GM12878 (cell line): ENCODE data around the gene BEGAIN. TPM values are rescaled to one million over a fixed set of nuclear protein-coding genes. Genes with fewer than 3 reads are reported as not detected.

ENCODE experiments used
- ATAC-seq: fragments of 200-7000 bp; cut with Tn5 transposase; 3 replicates; pipeline ENCODE4 v1.9.1; 2020; ENCODE audit warnings: mild to moderate bottlenecking, moderate library complexity
- BruUV-seq: library from RNA; stranded (reverse); fragments of 400-500 nt; replicated peaks from 2 replicates; lab custom pipeline; 2021; lab: Mats Ljungman, UMichigan
- CTCF ChIA-PET: fragments of 300-600 bp; sonication (Branson Sonifier 250); formaldehyde crosslinking; extraction: SDS; loops from one replicate; lab custom pipeline; 2021; ENCODE audit warnings: inconsistent platforms; lab: Yijun Ruan, JAX
- POLR2A ChIA-PET: fragments of 350-600 bp; formaldehyde crosslinking; extraction: SDS; loops from one replicate; lab custom pipeline; 2021; ENCODE audit warnings: inconsistent platforms; lab: Charles Lee
- RAD21 ChIA-PET: fragments of 300-600 bp; sonication (Branson Sonifier 250); formaldehyde crosslinking; loops from one replicate; lab custom pipeline; 2023; ENCODE audit warnings: antibody characterized with exemption; ENCODE audit not compliant: unreplicated experiment; lab: Charles Lee
- SMC1A ChIA-PET: fragments of 300-600 bp; sonication (Branson Sonifier 250); formaldehyde crosslinking; loops from one replicate; lab custom pipeline; 2023; ENCODE audit not compliant: unreplicated experiment, uncharacterized antibody; lab: Charles Lee
- DNase-seq: peaks from one replicate; pipeline ENCODE4 v3.0.0-alpha.2; 2011; ENCODE audit warnings: low read depth, low spot score
- FAIRE-seq: peaks from 3 replicates; lab custom pipeline; 2011; peaks lifted over from hg19 to GRCh38; lab: Jason Lieb, UNC
- H2AFZ ChIP-seq: 2 replicates; pipeline ENCODE4 v1.6.0; 2011; ENCODE audit warnings: low read depth, low read length, control low read depth; ENCODE audit not compliant: control insufficient read depth
- H3K27ac ChIP-seq: 2 replicates; pipeline ENCODE4 v1.5.1; 2011; ENCODE audit warnings: control low read depth; ENCODE audit not compliant: control insufficient read depth, insufficient read depth
- H3K27me3 ChIP-seq, 2 experiments: replicated peaks in 1 of 2; 2 replicates each; pipeline versions ENCODE4 v1.6.0 to v1.6.1; 2011; ENCODE audit warnings: low read length in 1 of 2; ENCODE audit not compliant: control insufficient read depth in 2 of 2, insufficient read depth in 2 of 2
- H3K36me3 ChIP-seq, 2 experiments: 2 replicates each; pipeline ENCODE4 v1.5.1; 2011; ENCODE audit warnings: low read length in 1 of 2; ENCODE audit not compliant: control insufficient read depth in 2 of 2, insufficient read depth in 2 of 2
- H3K4me1 ChIP-seq: 2 replicates; pipeline ENCODE4 v1.6.1; 2011; ENCODE audit warnings: mild to moderate bottlenecking, low read length, moderate library complexity, mixed read lengths; ENCODE audit not compliant: control insufficient read depth, insufficient read depth
- H3K4me2 ChIP-seq: 2 replicates; pipeline ENCODE4 v1.6.0; 2011; ENCODE audit warnings: control low read depth; ENCODE audit not compliant: control insufficient read depth, insufficient read depth
- H3K4me3 ChIP-seq: fragments of 200-600 bp; sonication (generic); 2 replicates; pipeline ENCODE4 v1.5.1; 2016
- H3K79me2 ChIP-seq: 2 replicates; pipeline ENCODE4 v1.6.0; 2011; ENCODE audit warnings: low read length; ENCODE audit not compliant: control insufficient read depth, insufficient read depth
- H3K9ac ChIP-seq: 2 replicates; pipeline ENCODE4 v1.8.0; 2011; ENCODE audit warnings: low read length, control low read depth, mixed read lengths; ENCODE audit not compliant: control insufficient read depth, insufficient read depth
- H3K9me3 ChIP-seq: replicated peaks from 3 replicates; pipeline ENCODE4 v1.5.1; 2011; ENCODE audit warnings: mild to moderate bottlenecking, low read length; ENCODE audit not compliant: control insufficient read depth, insufficient read depth
- H4K20me1 ChIP-seq: 2 replicates; pipeline ENCODE4 v1.6.0; 2011; ENCODE audit not compliant: control insufficient read depth, insufficient read depth
- ASH2L ChIP-seq: fragments of 300-600, 200-600 bp; sonication (generic); IDR thresholded peaks from 2 replicates; pipeline ENCODE4 v1.6.1; 2017; ENCODE audit warnings: low read depth, mild to moderate bottlenecking, borderline replicate concordance
- BCL11A ChIP-seq: IDR thresholded peaks from 2 replicates; pipeline ENCODE4 v1.6.1; 2011; ENCODE audit warnings: low read depth, low read length
- CBX3 ChIP-seq: fragments of 200-600 bp; sonication (generic); IDR thresholded peaks from 2 replicates; pipeline ENCODE4 v1.6.1; 2016; ENCODE audit warnings: low read depth, borderline replicate concordance
- CREB1 ChIP-seq: IDR thresholded peaks from 2 replicates; pipeline ENCODE4 v1.6.1; 2012; ENCODE audit warnings: low read depth, mild to moderate bottlenecking, inconsistent platforms
- FOS ChIP-seq: IDR thresholded peaks from 3 replicates; pipeline ENCODE4 v1.6.1; 2011; ENCODE audit warnings: borderline replicate concordance; ENCODE audit not compliant: insufficient read length; ENCODE audit errors: extremely low read depth
- MEF2A ChIP-seq: IDR thresholded peaks from 2 replicates; pipeline ENCODE4 v1.6.1; 2011; ENCODE audit warnings: low read depth, mild to moderate bottlenecking, low read length, moderate library complexity; ENCODE audit not compliant: insufficient read depth
- NRF1 ChIP-seq: conservative IDR thresholded peaks from 2 replicates; pipeline ENCODE4 v1.6.1; 2011; ENCODE audit warnings: mild to moderate bottlenecking, low read depth, low read length, improper control_type of control experiment
- SIX5 ChIP-seq: IDR thresholded peaks from 2 replicates; pipeline ENCODE4 v1.6.1; 2011; ENCODE audit warnings: mild to moderate bottlenecking, low read depth, low read length, moderate library complexity; ENCODE audit not compliant: severe bottlenecking
- whole genome bisulfite sequencing: methylation state at CpG from one replicate; pipeline ENCODE4 v1.1.6; 2016; ENCODE audit warnings: low lambda C conversion rate; ENCODE audit not compliant: insufficient replicate concordance, insufficient coverage; ENCODE audit errors: missing lambda C conversion rate; 5-methylcytosine and 5-hydroxymethylcytosine counted together
- in situ Hi-C: fragments of 300-500 bp; cut with MboI; formaldehyde crosslinking; loops from 9 replicates; pipeline ENCODE4 v1.14.3; 2018; ENCODE audit warnings: mixed read lengths
- intact Hi-C: fragments of 100-400 bp; cut with micrococcal nuclease; formaldehyde crosslinking; loops from one replicate; pipeline ENCODE4 v1.14.2; 2022; ENCODE audit not compliant: unreplicated experiment
- polyA plus RNA-seq, 11 experiments: library from polyadenylated mRNA; depleted of rRNA in 4 of 11; unstranded in 6 of 11; stranded (reverse) in 5 of 11; fragments of >200 nt; fragmentation: Nextera tagmentation in 4 of 11; fragmentation: Illumina TruSeq in 1 of 11; extraction: Ambion mirVana in 4 of 11; extraction: Trizol in 1 of 11; gene quantifications; 1 replicate in 1 of 11; 2 replicates in 10 of 11; pipeline versions ENCODE4 v1.2.1 to v1.2.3, GENCODE V29; 2011 to 2016; ENCODE audit warnings: inconsistent platforms in 2 of 11, missing spikeins in 2 of 11, low read depth in 1 of 11
- total RNA-seq, 4 experiments: library from RNA; depleted of rRNA in 3 of 4; stranded (reverse); fragments of >200 nt in 3 of 4; fragmentation: Illumina TruSeq in 1 of 4; extraction: Trizol in 1 of 4; gene quantifications; 2 replicates each; pipeline versions ENCODE4 v1.2.1 to v1.2.3, GENCODE V29; 2013 to 2021
- TF ChIP-seq, protein P1 (sequence below): IDR thresholded peaks from 2 replicates; pipeline ENCODE4 v1.6.1; 2012; ENCODE audit warnings: mild to moderate bottlenecking, low read depth, low read length
- TF ChIP-seq, protein P2 (sequence below): fragments of 450-650 bp; IDR thresholded peaks from 2 replicates; pipeline ENCODE4 v1.6.1; 2016; ENCODE audit warnings: mild to moderate bottlenecking, moderate library complexity, borderline replicate concordance

BEGAIN gene
- total and polyA plus RNA-seq, 10 of the 15 experiments (the other 5 are each of a cell fraction or from before 2014, with no cell fraction given), result 0.01 to 0.31 (median 0.06) TPM; not detected in 5

DNA sequence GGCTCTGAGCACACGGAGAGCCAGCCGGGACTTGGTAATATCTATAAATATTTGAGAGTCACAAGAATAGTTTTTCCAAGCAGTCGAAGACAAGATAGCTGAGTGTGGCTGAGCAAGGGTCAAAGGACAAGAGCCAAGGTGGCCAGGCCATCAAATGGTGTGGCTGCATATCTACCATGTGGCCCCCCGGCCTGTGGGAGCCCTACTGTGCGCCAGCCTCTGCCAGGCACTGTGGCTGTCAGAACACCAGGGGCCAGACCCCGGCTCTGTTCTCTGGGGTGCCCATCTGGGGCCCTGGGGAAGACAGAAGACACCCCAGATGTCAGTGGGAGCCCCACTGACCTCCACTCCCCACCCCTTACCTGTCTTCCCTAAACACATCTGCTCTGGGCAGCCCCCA is 22.7 kb downstream of the BEGAIN start:
- Histone ChIP-seq H3K27me3 (peaks cover 4 to 6% of the 10 kb centered on the region in 2 experiments; a peak in 3 of 4 replicates), H4K20me1 (no peaks in the 10 kb centered on the region; the same call in 1 of the 2 replicates), H3K36me3 (no peaks in the 10 kb centered on the region), H3K27ac (no peak overlapping the region), H3K9me3 (no peaks in the 10 kb centered on the region), H2AFZ (no peak overlapping the region), H3K79me2 (no peaks in the 10 kb centered on the region), H3K4me3 (no peak overlapping the region), H3K4me1 (no peaks in the 10 kb centered on the region), H3K9ac (no peak overlapping the region), H3K4me2 (no peak overlapping the region)
- ChIA-PET RAD21 (no interaction called here), POLR2A (no interaction called here), SMC1A (interaction anchor here (0.6 kb wide), 1 partner anchor 719 kb away, joined by 3 read pairs; no protein-coding TSS in a partner anchor), CTCF (no interaction called here)
- in situ Hi-C loops (no loop called here), intact Hi-C loops (no loop called here)
- DNase-seq, result no peak
- BruUV-seq, result no TSS peak
- no peak for ATAC-seq
- no peak for FAIRE-seq
- TF ChIP-seq CBX3 (no peak), SIX5 (no peak), NRF1 (no peak), MEF2A (no peak), CREB1 (no peak)
- WGBS, result 1% methylated on average over 6 of the region's 6 CpGs

DNA sequence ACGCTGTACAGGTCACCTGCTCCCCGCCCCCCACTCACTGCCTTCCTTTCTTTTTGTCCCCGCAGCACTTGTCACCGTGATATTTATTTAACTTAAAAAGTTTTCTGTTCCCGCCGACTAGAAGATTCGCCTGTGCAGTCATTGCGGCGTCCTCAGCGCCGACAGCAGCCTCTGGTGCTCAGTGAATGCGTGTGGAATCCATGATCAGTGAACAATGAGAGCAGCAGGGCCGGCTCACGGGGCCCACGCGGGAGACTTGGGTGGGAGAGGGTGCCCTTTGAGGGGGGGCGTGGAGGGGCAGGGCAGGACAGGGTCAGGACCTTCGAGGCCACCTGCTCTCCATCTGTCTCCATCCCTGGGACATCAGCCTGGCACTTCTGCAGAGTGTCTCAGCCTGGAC is 24.5 kb downstream of the BEGAIN start:
- no peak for FAIRE-seq

More for the DNA sequence above, 24.5 kb downstream of the BEGAIN start:
- ChIA-PET SMC1A (no interaction called here), CTCF (no interaction called here), RAD21 (no interaction called here), POLR2A (no interaction called here)
- no peak for ATAC-seq
- no peak overlapping the region for H3K9ac ChIP-seq
- H3K9me3 ChIP-seq, result no peaks in the 10 kb centered on the region
- DNase-seq, result no peak
- no peaks in the 10 kb centered on the region for H3K4me1 ChIP-seq
- in situ Hi-C loops (no loop called here), intact Hi-C loops (no loop called here)
- no peak overlapping the region for H3K4me3 ChIP-seq
- no peaks in the 10 kb centered on the region for H3K36me3 ChIP-seq
- no peak overlapping the region for H3K4me2 ChIP-seq
- no peaks in the 10 kb centered on the region for H3K79me2 ChIP-seq
- BruUV-seq, result no TSS peak
- TF ChIP-seq ASH2L, result no peak
- TF ChIP-seq BCL11A, result no peak
- no peak for TF ChIP-seq CBX3
- TF ChIP-seq FOS, result no peak
- TF ChIP-seq, protein P1, sequence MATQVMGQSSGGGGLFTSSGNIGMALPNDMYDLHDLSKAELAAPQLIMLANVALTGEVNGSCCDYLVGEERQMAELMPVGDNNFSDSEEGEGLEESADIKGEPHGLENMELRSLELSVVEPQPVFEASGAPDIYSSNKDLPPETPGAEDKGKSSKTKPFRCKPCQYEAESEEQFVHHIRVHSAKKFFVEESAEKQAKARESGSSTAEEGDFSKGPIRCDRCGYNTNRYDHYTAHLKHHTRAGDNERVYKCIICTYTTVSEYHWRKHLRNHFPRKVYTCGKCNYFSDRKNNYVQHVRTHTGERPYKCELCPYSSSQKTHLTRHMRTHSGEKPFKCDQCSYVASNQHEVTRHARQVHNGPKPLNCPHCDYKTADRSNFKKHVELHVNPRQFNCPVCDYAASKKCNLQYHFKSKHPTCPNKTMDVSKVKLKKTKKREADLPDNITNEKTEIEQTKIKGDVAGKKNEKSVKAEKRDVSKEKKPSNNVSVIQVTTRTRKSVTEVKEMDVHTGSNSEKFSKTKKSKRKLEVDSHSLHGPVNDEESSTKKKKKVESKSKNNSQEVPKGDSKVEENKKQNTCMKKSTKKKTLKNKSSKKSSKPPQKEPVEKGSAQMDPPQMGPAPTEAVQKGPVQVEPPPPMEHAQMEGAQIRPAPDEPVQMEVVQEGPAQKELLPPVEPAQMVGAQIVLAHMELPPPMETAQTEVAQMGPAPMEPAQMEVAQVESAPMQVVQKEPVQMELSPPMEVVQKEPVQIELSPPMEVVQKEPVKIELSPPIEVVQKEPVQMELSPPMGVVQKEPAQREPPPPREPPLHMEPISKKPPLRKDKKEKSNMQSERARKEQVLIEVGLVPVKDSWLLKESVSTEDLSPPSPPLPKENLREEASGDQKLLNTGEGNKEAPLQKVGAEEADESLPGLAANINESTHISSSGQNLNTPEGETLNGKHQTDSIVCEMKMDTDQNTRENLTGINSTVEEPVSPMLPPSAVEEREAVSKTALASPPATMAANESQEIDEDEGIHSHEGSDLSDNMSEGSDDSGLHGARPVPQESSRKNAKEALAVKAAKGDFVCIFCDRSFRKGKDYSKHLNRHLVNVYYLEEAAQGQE, result no peak
- TF ChIP-seq, protein P2, sequence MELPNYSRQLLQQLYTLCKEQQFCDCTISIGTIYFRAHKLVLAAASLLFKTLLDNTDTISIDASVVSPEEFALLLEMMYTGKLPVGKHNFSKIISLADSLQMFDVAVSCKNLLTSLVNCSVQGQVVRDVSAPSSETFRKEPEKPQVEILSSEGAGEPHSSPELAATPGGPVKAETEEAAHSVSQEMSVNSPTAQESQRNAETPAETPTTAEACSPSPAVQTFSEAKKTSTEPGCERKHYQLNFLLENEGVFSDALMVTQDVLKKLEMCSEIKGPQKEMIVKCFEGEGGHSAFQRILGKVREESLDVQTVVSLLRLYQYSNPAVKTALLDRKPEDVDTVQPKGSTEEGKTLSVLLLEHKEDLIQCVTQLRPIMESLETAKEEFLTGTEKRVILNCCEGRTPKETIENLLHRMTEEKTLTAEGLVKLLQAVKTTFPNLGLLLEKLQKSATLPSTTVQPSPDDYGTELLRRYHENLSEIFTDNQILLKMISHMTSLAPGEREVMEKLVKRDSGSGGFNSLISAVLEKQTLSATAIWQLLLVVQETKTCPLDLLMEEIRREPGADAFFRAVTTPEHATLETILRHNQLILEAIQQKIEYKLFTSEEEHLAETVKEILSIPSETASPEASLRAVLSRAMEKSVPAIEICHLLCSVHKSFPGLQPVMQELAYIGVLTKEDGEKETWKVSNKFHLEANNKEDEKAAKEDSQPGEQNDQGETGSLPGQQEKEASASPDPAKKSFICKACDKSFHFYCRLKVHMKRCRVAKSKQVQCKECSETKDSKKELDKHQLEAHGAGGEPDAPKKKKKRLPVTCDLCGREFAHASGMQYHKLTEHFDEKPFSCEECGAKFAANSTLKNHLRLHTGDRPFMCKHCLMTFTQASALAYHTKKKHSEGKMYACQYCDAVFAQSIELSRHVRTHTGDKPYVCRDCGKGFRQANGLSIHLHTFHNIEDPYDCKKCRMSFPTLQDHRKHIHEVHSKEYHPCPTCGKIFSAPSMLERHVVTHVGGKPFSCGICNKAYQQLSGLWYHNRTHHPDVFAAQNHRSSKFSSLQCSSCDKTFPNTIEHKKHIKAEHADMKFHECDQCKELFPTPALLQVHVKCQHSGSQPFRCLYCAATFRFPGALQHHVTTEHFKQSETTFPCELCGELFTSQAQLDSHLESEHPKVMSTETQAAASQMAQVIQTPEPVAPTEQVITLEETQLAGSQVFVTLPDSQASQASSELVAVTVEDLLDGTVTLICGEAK, result no peak
- no peaks in the 10 kb centered on the region; the same call in 1 of the 2 replicates for H4K20me1 ChIP-seq
- 44% methylated on average over 14 of the region's 18 CpGs for WGBS
- H3K27me3 ChIP-seq, result peaks cover 2 to 4% of the 10 kb centered on the region in 2 experiments; a peak in 2 of 4 replicates
- no peak overlapping the region for H2AFZ ChIP-seq
- H3K27ac ChIP-seq, result no peak overlapping the region
